HepG2 (cell line): ENCODE measurements around the gene PEX13. TPM values are rescaled to one million over a fixed set of nuclear protein-coding genes. Genes with fewer than 3 reads are reported as not detected.

Source experiments
- ATAC-seq: fragments of 200-7000 bp; cut with Tn5 transposase; 3 replicates; pipeline ENCODE4 v1.9.1; 2020; ENCODE audit warnings: mild to moderate bottlenecking, moderate library complexity
- BruUV-seq: library from RNA; stranded (reverse); fragments of 400-500 nt; replicated peaks from 2 replicates; lab custom pipeline; 2021; lab: Mats Ljungman, UMichigan
- CTCF ChIA-PET: fragments of 300-600 bp; formaldehyde crosslinking; extraction: SDS; loops from one replicate; lab custom pipeline; 2021; ENCODE audit warnings: low total read pairs, inconsistent platforms, low intra/inter-chr PET ratio; lab: Yijun Ruan, JAX
- POLR2A ChIA-PET: fragments of 350-600 bp; sonication (Branson Sonifier 250); formaldehyde crosslinking; loops from one replicate; lab custom pipeline; 2020; ENCODE audit warnings: antibody characterized with exemption, inconsistent platforms; lab: Yijun Ruan, JAX
- DNase-seq: peaks from one replicate; pipeline ENCODE4 v3.0.0-alpha.2; 2015; ENCODE audit warnings: low spot score
- FAIRE-seq: peaks from 3 replicates; lab custom pipeline; 2011; peaks lifted over from hg19 to GRCh38; lab: Jason Lieb, UNC
- H2AFZ ChIP-seq: one replicate; pipeline ENCODE4 v1.6.1; 2011; ENCODE audit warnings: low read length, inconsistent platforms
- H3K27ac ChIP-seq: fragments of 300-600 bp; 3 replicates; pipeline ENCODE4 v1.8.0; 2011; ENCODE audit warnings: mixed run types, mild to moderate bottlenecking, mixed read lengths, low read length, inconsistent platforms; ENCODE audit not compliant: insufficient read depth; ENCODE audit errors: extremely low read length
- H3K27me3 ChIP-seq, 2 experiments: fragments of 200-600 bp in 1 of 2; 2 replicates in 1 of 2; 3 replicates in 1 of 2; pipeline versions ENCODE4 v1.6.0 to v1.8.0; 2011; ENCODE audit warnings: low read length in 2 of 2, mild to moderate bottlenecking in 2 of 2, moderate library complexity in 2 of 2, inconsistent platforms in 1 of 2; ENCODE audit not compliant: insufficient read depth in 2 of 2, control insufficient read depth in 1 of 2
- H3K36me3 ChIP-seq, 2 experiments: fragments of 200-600 bp in 1 of 2; replicated peaks in 1 of 2; 2 replicates in 1 of 2; 3 replicates in 1 of 2; pipeline versions ENCODE4 v1.5.1 to v1.8.0; 2011; ENCODE audit warnings: low read length in 2 of 2, inconsistent platforms in 1 of 2; ENCODE audit not compliant: insufficient read depth in 2 of 2, control insufficient read depth in 1 of 2
- H3K4me1 ChIP-seq: 2 replicates; pipeline ENCODE4 v1.5.1; 2012; ENCODE audit warnings: low read length, inconsistent platforms; ENCODE audit not compliant: insufficient read depth
- H3K4me2 ChIP-seq: 2 replicates; pipeline ENCODE4 v1.6.0; 2011; ENCODE audit warnings: low read depth, low read length, inconsistent platforms
- H3K4me3 ChIP-seq, 3 experiments: fragments of 200-600 bp in 1 of 3; sonication (generic), shearing (Covaris generic) in 1 of 3; replicated peaks in 1 of 3; 2 replicates each; pipeline ENCODE4 v1.5.1; 2011 to 2016; ENCODE audit warnings: low read length in 3 of 3, inconsistent platforms in 2 of 3, low read depth in 2 of 3, mild to moderate bottlenecking in 2 of 3, control low read depth in 1 of 3, mixed read lengths in 1 of 3; ENCODE audit not compliant: insufficient read depth in 1 of 3
- H3K79me2 ChIP-seq: one replicate; pipeline ENCODE4 v1.6.1; 2011; ENCODE audit warnings: low read length, inconsistent platforms; ENCODE audit not compliant: insufficient read depth
- H3K9ac ChIP-seq: 2 replicates; pipeline ENCODE4 v1.6.0; 2011; ENCODE audit warnings: mild to moderate bottlenecking, low read depth, low read length, inconsistent platforms; ENCODE audit not compliant: insufficient read depth
- H3K9me3 ChIP-seq: 2 replicates; pipeline ENCODE4 v1.5.1; 2012; ENCODE audit warnings: mild to moderate bottlenecking, low read length
- H4K20me1 ChIP-seq: 2 replicates; pipeline ENCODE4 v1.6.0; 2011; ENCODE audit warnings: inconsistent platforms, mild to moderate bottlenecking, low read length, moderate library complexity; ENCODE audit not compliant: insufficient read depth
- AHR ChIP-seq: IDR thresholded peaks from 2 replicates; pipeline ENCODE4 v1.6.1; 2018; ENCODE audit warnings: missing genetic modification reagents, missing compliant biosample characterization
- FOXJ3 ChIP-seq: sonication (generic); formaldehyde crosslinking; IDR thresholded peaks from 2 replicates; pipeline ENCODE4 v1.4.0; 2020; ENCODE audit warnings: missing genetic modification reagents, mild to moderate bottlenecking, borderline replicate concordance
- IRF2 ChIP-seq: IDR thresholded peaks from 2 replicates; pipeline ENCODE4 v1.6.1; 2018; ENCODE audit warnings: missing genetic modification reagents, missing compliant biosample characterization
- ISL2 ChIP-seq: sonication (generic); formaldehyde crosslinking; IDR thresholded peaks from 2 replicates; pipeline ENCODE4 v1.5.0; 2020; ENCODE audit warnings: missing genetic modification reagents
- JUND ChIP-seq: sonication (generic); formaldehyde crosslinking; IDR thresholded peaks from 2 replicates; pipeline ENCODE4 v1.8.0; 2022; ENCODE audit warnings: mild to moderate bottlenecking, missing genetic modification reagents
- MEIS2 ChIP-seq: sonication (generic); formaldehyde crosslinking; IDR thresholded peaks from 2 replicates; pipeline ENCODE4 v1.9.0; 2021; ENCODE audit warnings: mild to moderate bottlenecking, missing genetic modification reagents
- MIER2 ChIP-seq: IDR thresholded peaks from 2 replicates; pipeline ENCODE4 v1.6.1; 2016; ENCODE audit warnings: missing biosample characterization, missing genetic modification reagents
- PHF5A ChIP-seq: IDR thresholded peaks from one replicate; pipeline ENCODE4 v1.6.1; 2018; ENCODE audit warnings: low read depth, missing genetic modification reagents; ENCODE audit not compliant: unreplicated experiment
- RCOR2 ChIP-seq: IDR thresholded peaks from 2 replicates; pipeline ENCODE4 v1.6.1; 2016; ENCODE audit warnings: missing biosample characterization, missing genetic modification reagents
- SIN3B ChIP-seq: fragments of 150-350 bp; IDR thresholded peaks from 2 replicates; pipeline ENCODE4 v1.6.1; 2014; ENCODE audit warnings: low read length
- SMAD3 ChIP-seq: sonication (generic); formaldehyde crosslinking; IDR thresholded peaks from 2 replicates; pipeline ENCODE4 v1.4.0; 2020; ENCODE audit warnings: missing genetic modification reagents
- THYN1 ChIP-seq: sonication (generic); formaldehyde crosslinking; IDR thresholded peaks from 2 replicates; pipeline ENCODE4 v1.8.1; 2023; ENCODE audit warnings: low read depth, mild to moderate bottlenecking, moderate library complexity, missing genetic modification reagents, borderline replicate concordance
- U2AF1 ChIP-seq: fragments of 200-400 bp; formaldehyde crosslinking; optimal IDR thresholded peaks from 2 replicates; pipeline ENCODE3; 2017; ENCODE audit warnings: mild to moderate bottlenecking, low read depth, low read length
- ZFP91 ChIP-seq: sonication (generic); formaldehyde crosslinking; IDR thresholded peaks from 2 replicates; pipeline ENCODE4 v1.9.0; 2022; ENCODE audit warnings: missing genetic modification reagents, mild to moderate bottlenecking, borderline replicate concordance
- ZNF263 ChIP-seq: sonication (generic); formaldehyde crosslinking; IDR thresholded peaks from 2 replicates; pipeline ENCODE4 v1.4.0; 2020; ENCODE audit warnings: missing genetic modification reagents
- ZNF414 ChIP-seq: sonication (generic); formaldehyde crosslinking; IDR thresholded peaks from 2 replicates; pipeline ENCODE4 v1.5.0; 2020; ENCODE audit warnings: missing genetic modification reagents
- ZNF577 ChIP-seq: sonication (generic); formaldehyde crosslinking; IDR thresholded peaks from 2 replicates; pipeline ENCODE4 v1.4.0; 2020; ENCODE audit warnings: mild to moderate bottlenecking, low read depth, missing genetic modification reagents, borderline replicate concordance
- ZNF713 ChIP-seq: sonication (generic); formaldehyde crosslinking; IDR thresholded peaks from 2 replicates; pipeline ENCODE4 v1.4.0; 2020; ENCODE audit warnings: mild to moderate bottlenecking, missing genetic modification reagents
- ZNF749 ChIP-seq: sonication (generic); formaldehyde crosslinking; IDR thresholded peaks from 2 replicates; pipeline ENCODE4 v1.8.0; 2022; ENCODE audit warnings: mild to moderate bottlenecking, missing genetic modification reagents, moderate library complexity, borderline replicate concordance
- ZSCAN20 ChIP-seq: sonication (generic); formaldehyde crosslinking; IDR thresholded peaks from 2 replicates; pipeline ENCODE4 v1.4.0; 2020; ENCODE audit warnings: missing genetic modification reagents, mild to moderate bottlenecking, borderline replicate concordance
- WGBS: methylation state at CpG from one replicate; pipeline ENCODE4 v1.1.6; 2017; ENCODE audit warnings: low lambda C conversion rate; 5-methylcytosine and 5-hydroxymethylcytosine counted together
- in situ Hi-C: cut with HindIII; loops from 2 replicates; pipeline ENCODE4 v1.10.0; 2017; ENCODE audit warnings: low pct_unique_long_range_greater_than_20kb; ENCODE audit not compliant: extremely low pct_ligation_motif_present
- intact Hi-C: fragments of 100-400 bp; cut with micrococcal nuclease; formaldehyde crosslinking; loops from one replicate; pipeline ENCODE4 v1.10.0; 2022; ENCODE audit not compliant: unreplicated experiment
- polyA plus RNA-seq, 8 experiments: library from polyadenylated mRNA; depleted of rRNA in 3 of 8; stranded (reverse) in 7 of 8; unstranded in 1 of 8; fragments of >200 nt; fragmentation: Illumina TruSeq in 4 of 8; extraction: Trizol in 4 of 8; gene quantifications; 2 replicates each; pipeline versions ENCODE4 v1.2.1 to v1.2.3, GENCODE V29; 2011 to 2016; ENCODE audit warnings: low read depth in 4 of 8, missing spikeins in 1 of 8, mixed read lengths in 1 of 8; ENCODE audit not compliant: insufficient read depth in 1 of 8
- total RNA-seq, 5 experiments: library from RNA; depleted of rRNA; stranded (reverse); fragments of >200 nt; fragmentation: Illumina TruSeq; extraction: Trizol; gene quantifications; 2 replicates each; pipeline ENCODE4 v1.2.3, GENCODE V29; 2016; ENCODE audit warnings: low read depth in 1 of 5
- TF ChIP-seq, protein P1 (sequence below), 2 experiments: sonication (generic) in 1 of 2; formaldehyde crosslinking in 1 of 2; IDR thresholded peaks; 2 replicates each; pipeline versions ENCODE4 v1.4.0 to v1.6.1; 2018 to 2020; ENCODE audit warnings: missing genetic modification reagents in 2 of 2, borderline replicate concordance in 1 of 2, low read depth in 1 of 2, mild to moderate bottlenecking in 1 of 2, missing biosample characterization in 1 of 2

Gene PEX13
- total and polyA plus RNA-seq, 2 of the 13 experiments (the other 11 are each of a cell fraction or from before 2014, with no cell fraction given) = 47.9 to 75.9 TPM

- TF ChIP-seq AHR (CRISPR knock-in tag) (no peak), ZNF713 (CRISPR knock-in tag) (no peak)
Observed at GRCh38 chr2:60979231-60979630, 38.3 kb upstream of the PEX13 start (continued).

- POLR2A ChIA-PET = no interaction called here
- H3K4me3 ChIP-seq = no peak overlapping the region
- no peaks in the 10 kb centered on the region for H3K9me3 ChIP-seq
- 96% methylated on average over 3 of the region's 3 CpGs for WGBS
- no peak for ATAC-seq
- H4K20me1 ChIP-seq = no peaks in the 10 kb centered on the region
- H3K36me3 ChIP-seq = peaks cover 15 to 37% of the 10 kb centered on the region in 2 experiments
- intact Hi-C loops (no loop called here), in situ Hi-C loops (no loop called here)
- H3K4me1 ChIP-seq = no peaks in the 10 kb centered on the region
- H2AFZ ChIP-seq = no peak overlapping the region
- no peak overlapping the region for H3K27ac ChIP-seq
- H3K27me3 ChIP-seq = no peaks in the 10 kb centered on the region
- no peak for DNase-seq
- no peak for FAIRE-seq
- no peak overlapping the region for H3K9ac ChIP-seq
- H3K79me2 ChIP-seq = peaks cover 3% of the 10 kb centered on the region
- TF ChIP-seq SMAD3 (no peak), RCOR2 (CRISPR knock-in tag) (no peak), ZNF263 (CRISPR knock-in tag) (no peak), THYN1 (CRISPR knock-in tag) (no peak), IRF2 (CRISPR knock-in tag) (no peak), SIN3B (no peak), ZSCAN20 (no peak), ISL2 (CRISPR knock-in tag) (no peak), ZNF749 (CRISPR knock-in tag) (no peak), ZNF414 (CRISPR knock-in tag) (no peak), MIER2 (no peak), MEIS2 (no peak), JUND (CRISPR knock-in tag) (no peak), ZFP91 (CRISPR knock-in tag) (no peak), PHF5A (CRISPR knock-in tag) (no peak), FOXJ3 (CRISPR knock-in tag) (no peak), ZNF577 (CRISPR knock-in tag) (no peak), U2AF1 (no peak)
- TF ChIP-seq, protein P1, sequence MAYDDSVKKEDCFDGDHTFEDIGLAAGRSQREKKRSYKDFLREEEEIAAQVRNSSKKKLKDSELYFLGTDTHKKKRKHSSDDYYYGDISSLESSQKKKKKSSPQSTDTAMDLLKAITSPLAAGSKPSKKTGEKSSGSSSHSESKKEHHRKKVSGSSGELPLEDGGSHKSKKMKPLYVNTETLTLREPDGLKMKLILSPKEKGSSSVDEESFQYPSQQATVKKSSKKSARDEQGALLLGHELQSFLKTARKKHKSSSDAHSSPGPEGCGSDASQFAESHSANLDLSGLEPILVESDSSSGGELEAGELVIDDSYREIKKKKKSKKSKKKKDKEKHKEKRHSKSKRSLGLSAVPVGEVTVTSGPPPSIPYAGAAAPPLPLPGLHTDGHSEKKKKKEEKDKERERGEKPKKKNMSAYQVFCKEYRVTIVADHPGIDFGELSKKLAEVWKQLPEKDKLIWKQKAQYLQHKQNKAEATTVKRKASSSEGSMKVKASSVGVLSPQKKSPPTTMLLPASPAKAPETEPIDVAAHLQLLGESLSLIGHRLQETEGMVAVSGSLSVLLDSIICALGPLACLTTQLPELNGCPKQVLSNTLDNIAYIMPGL (CRISPR knock-in tag; IDR thresholded peaks at IDR 0.05; ENCODE audit: borderline replicate concordance in 1 of 2, low read depth in 1 of 2) = no peak
- CTCF ChIA-PET = no interaction called here
- no peak overlapping the region for H3K4me2 ChIP-seq
- BruUV-seq = no TSS peak
Observed at GRCh38 chr2:60980071-60980815, 37.3 kb upstream of the PEX13 start.
